Fibroblast of lung (primary cell): Measurements from ENCODE around the gene PGF.

Source experiments
- CTCF ChIP-seq, 2 donors: IDR thresholded peaks in 1 of 2; conservative IDR thresholded peaks in 1 of 2; 1 replicate in 1 of 2; 2 replicates in 1 of 2; pipeline ENCODE4 v1.5.1; 2011 to 2012; ENCODE audit warnings: low read length in 2 of 2, control low read depth in 1 of 2, inconsistent platforms in 1 of 2, low read depth in 1 of 2, mild to moderate bottlenecking in 1 of 2
- EZH2 ChIP-seq: IDR thresholded peaks from 2 replicates; pipeline ENCODE4 v1.5.1; 2012; ENCODE audit warnings: low read length, control low read depth, mild to moderate bottlenecking; ENCODE audit errors: missing control alignments

GRCh38 chr14:74952697-74953484 lies 2.5 kb downstream of the PGF start:
- no peak for TF ChIP-seq EZH2
- no peak for TF ChIP-seq CTCF (conservative IDR thresholded peaks at IDR 0.05 in 1 of 2, IDR thresholded peaks at IDR 0.05 in 1 of 2; ENCODE audit: low read depth in 1 of 2, low read length in 2 of 2)
